T-cell (primary cell): ENCODE results near the gene SMIM8. TPM values are rescaled to one million over a fixed set of nuclear protein-coding genes. Genes with fewer than 3 reads are reported as not detected.

Experiments
- ATAC-seq, 4 experiments: fragments of 200-7000 bp in 3 of 4; fragments of 150-1000 bp in 1 of 4; cut with Tn5 transposase; replicated peaks in 1 of 4; 1 replicate in 3 of 4; 2 replicates in 1 of 4; pipeline ENCODE4 v1.10.0; 2021; ENCODE audit warnings: moderate library complexity in 3 of 4, mild to moderate bottlenecking in 2 of 4, moderate number of reproducible peaks in 1 of 4
- CTCF ChIA-PET, 2 donors: fragments of 300-600 bp; sonication (Branson Sonifier 250); formaldehyde crosslinking; loops; one replicate each; lab custom pipeline; 2022; ENCODE audit warnings: antibody characterized with exemption in 2 of 2; lab: Charles Lee
- POLR2A ChIA-PET, 2 donors: fragments of 300-600 bp; sonication (Branson Sonifier 250); formaldehyde crosslinking; loops; one replicate each; lab custom pipeline; 2022; ENCODE audit warnings: antibody characterized with exemption in 2 of 2; lab: Charles Lee
- DNase-seq, 35 experiments: peaks; one replicate each; pipeline versions ENCODE4 v3.0.0 to v3.0.0-alpha.2; 2013 to 2023
- H3K27ac ChIP-seq: one replicate; pipeline ENCODE4 v1.5.1; 2013; ENCODE audit warnings: low read length
- H3K27me3 ChIP-seq, 2 experiments: replicated peaks in 1 of 2; 1 replicate in 1 of 2; 2 replicates in 1 of 2; pipeline versions ENCODE4 v1.6.1 to v1.7.0; 2013; ENCODE audit warnings: low read length in 1 of 2, mixed read lengths in 1 of 2; ENCODE audit not compliant: control insufficient read depth in 2 of 2, insufficient read depth in 2 of 2; ENCODE audit errors: extremely low read depth in 1 of 2
- H3K36me3 ChIP-seq, 2 donors: 1 replicate in 1 of 2; 2 replicates in 1 of 2; pipeline versions ENCODE4 v1.6.1 to v1.7.0; 2013; ENCODE audit warnings: low read length in 1 of 2; ENCODE audit not compliant: control insufficient read depth in 2 of 2, insufficient read depth in 1 of 2; ENCODE audit errors: extremely low read depth in 1 of 2
- H3K4me1 ChIP-seq, 2 experiments: 1 replicate in 1 of 2; 2 replicates in 1 of 2; pipeline versions ENCODE4 v1.6.1 to v1.7.0; 2013; ENCODE audit warnings: low read length in 2 of 2, mixed read lengths in 1 of 2; ENCODE audit not compliant: insufficient read depth in 2 of 2, control insufficient read depth in 1 of 2; ENCODE audit errors: extremely low read depth in 1 of 2
- H3K4me3 ChIP-seq, 2 donors: 1 replicate in 1 of 2; 2 replicates in 1 of 2; pipeline versions ENCODE4 v1.5.1 to v1.7.0; 2013; ENCODE audit warnings: mild to moderate bottlenecking in 2 of 2, low read length in 1 of 2, moderate library complexity in 1 of 2; ENCODE audit not compliant: control insufficient read depth in 1 of 2; ENCODE audit errors: extremely low read depth in 1 of 2
- H3K9me3 ChIP-seq: 2 replicates; pipeline ENCODE4 v1.7.0; 2013
- H3K27ac Mint-ChIP-seq, 2 donors: one replicate each; pipeline ENCODE4 v1.8.0; 2020 to 2021; ENCODE audit warnings: mild to moderate bottlenecking in 2 of 2, mixed read lengths in 2 of 2
- H3K27me3 Mint-ChIP-seq, 2 donors: one replicate each; pipeline ENCODE4 v1.8.0; 2021 to 2022; ENCODE audit warnings: mixed read lengths in 2 of 2
- H3K36me3 Mint-ChIP-seq: one replicate; pipeline ENCODE4 v1.8.0; 2021; ENCODE audit warnings: mixed read lengths
- H3K4me1 Mint-ChIP-seq, 3 donors: one replicate each; pipeline ENCODE4 v1.8.0; 2020 to 2022; ENCODE audit warnings: mixed read lengths in 3 of 3, mild to moderate bottlenecking in 1 of 3
- H3K4me3 Mint-ChIP-seq, 3 donors: one replicate each; pipeline ENCODE4 v1.8.0; 2020 to 2022; ENCODE audit warnings: mild to moderate bottlenecking in 3 of 3, mixed read lengths in 3 of 3, moderate library complexity in 3 of 3
- H3K9me3 Mint-ChIP-seq, 3 donors: one replicate each; pipeline ENCODE4 v1.8.0; 2020 to 2022; ENCODE audit warnings: mixed read lengths in 3 of 3
- WGBS: methylation state at CpG from one replicate; pipeline ENCODE4 v1.1.5; 2013; ENCODE audit warnings: missing lambda C conversion rate; ENCODE audit not compliant: insufficient coverage; 5-methylcytosine and 5-hydroxymethylcytosine counted together
- total RNA-seq, 35 experiments: library from RNA in 6 of 35; stranded (reverse) in 6 of 35; fragments of 120-200 nt in 1 of 35; gene quantifications; one replicate each; pipeline versions ENCODE4 v1.2.1 to v1.2.4 and lab custom pipeline; 2013 to 2026

Gene SMIM8
- total RNA-seq, 5 donors from 2014 or later (not counting 1 experiment from before 2014, with no cell fraction given), result 8.6 to 12.4 (median 11.0) TPM

- peaks cover 18 to 20% (median 19%) of the 10 kb centered on the region in 3 donors for H3K4me1 Mint-ChIP-seq
Measured at GRCh38 chr6:87282743-87283142, 39.6 kb upstream of the SMIM8 start.

GRCh38 chr6:87283461-87283860, 38.9 kb upstream of the SMIM8 start:
- Mint-ChIP-seq H3K36me3 (no peaks in the 10 kb centered on the region), H3K27me3 (peaks cover 0 to 10% of the 10 kb centered on the region in 2 donors), H3K4me1 (peaks cover 17 to 20% (median 19%) of the 10 kb centered on the region in 3 donors), H3K27ac (no peak overlapping the region), H3K4me3 (no peak overlapping the region), H3K9me3 (no peaks in the 10 kb centered on the region)
- DNase-seq, result no peak
- POLR2A ChIA-PET, result no interaction called here
- Histone ChIP-seq H3K27me3 (no peaks in the 10 kb centered on the region), H3K4me3 (no peak overlapping the region), H3K4me1 (no peaks in the 10 kb centered on the region), H3K36me3 (no peaks in the 10 kb centered on the region), H3K9me3 (no peaks in the 10 kb centered on the region), H3K27ac (no peak overlapping the region)
- no CpG with 5 or more reads among the region's 3 CpGs for WGBS
- ATAC-seq, result no peak
- CTCF ChIA-PET, result interaction anchor here (0.6 to 0.9 kb wide), 4 partner anchors 16 to 1588 kb away, joined by 3 to 4 read pairs (median 3); no protein-coding TSS in a partner anchor

More at GRCh38 chr6:87282743-87283142, 39.6 kb upstream of the SMIM8 start:
- Mint-ChIP-seq H3K4me3 (no peak overlapping the region), H3K36me3 (no peaks in the 10 kb centered on the region), H3K9me3 (no peaks in the 10 kb centered on the region), H3K27ac (no peak overlapping the region), H3K27me3 (peaks cover 0 to 10% of the 10 kb centered on the region in 2 donors)
- Histone ChIP-seq H3K9me3 (no peaks in the 10 kb centered on the region), H3K4me1 (no peaks in the 10 kb centered on the region), H3K4me3 (no peak overlapping the region), H3K27ac (no peak overlapping the region), H3K27me3 (no peaks in the 10 kb centered on the region), H3K36me3 (no peaks in the 10 kb centered on the region)
- no peak for ATAC-seq
- 100% methylated on average over 1 of the region's 1 CpG for WGBS
- no peak for DNase-seq
- ChIA-PET CTCF (interaction anchor here in 1 of 2 donors (0.6 kb wide), 1 partner anchor 1892 kb away, joined by 7 read pairs; no protein-coding TSS in a partner anchor), POLR2A (no interaction called here)

- no CpG with 5 or more reads among the region's 2 CpGs for WGBS
- no peaks in the 10 kb centered on the region for H3K4me1 Mint-ChIP-seq
- Histone ChIP-seq H3K36me3 (no peaks in the 10 kb centered on the region), H3K4me3 (no peak overlapping the region), H3K27me3 (no peaks in the 10 kb centered on the region), H3K9me3 (no peaks in the 10 kb centered on the region), H3K27ac (no peak overlapping the region), H3K4me1 (no peaks in the 10 kb centered on the region)
- CTCF ChIA-PET, result no interaction called here
- ATAC-seq (no peak), DNase-seq (no peak)
- H3K9me3 Mint-ChIP-seq, result no peaks in the 10 kb centered on the region
- no peak overlapping the region for H3K4me3 Mint-ChIP-seq
- peaks cover 11 to 22% of the 10 kb centered on the region in 2 donors for H3K27me3 Mint-ChIP-seq
- no peak overlapping the region for H3K27ac Mint-ChIP-seq
- no peaks in the 10 kb centered on the region for H3K36me3 Mint-ChIP-seq
- POLR2A ChIA-PET, result no interaction called here
Measured at GRCh38 chr6:87287251-87287650, 35.1 kb upstream of the SMIM8 start.

GRCh38 chr6:87289571-87289970, 32.8 kb upstream of the SMIM8 start:
- H3K27me3 Mint-ChIP-seq, result peaks cover 14 to 28% of the 10 kb centered on the region in 2 donors
- Histone ChIP-seq H3K27me3 (peaks cover 0 to 4% of the 10 kb centered on the region in 2 experiments), H3K4me3 (no peak overlapping the region), H3K9me3 (no peaks in the 10 kb centered on the region), H3K36me3 (no peaks in the 10 kb centered on the region), H3K4me1 (no peaks in the 10 kb centered on the region), H3K27ac (no peak overlapping the region)
- no peak for ATAC-seq
- CTCF ChIA-PET, result no interaction called here
- H3K27ac Mint-ChIP-seq, result no peak overlapping the region
- 84% methylated on average over 3 of the region's 3 CpGs for WGBS
- H3K4me1 Mint-ChIP-seq, result no peaks in the 10 kb centered on the region
- no peaks in the 10 kb centered on the region for H3K9me3 Mint-ChIP-seq
- no peak for DNase-seq
- H3K4me3 Mint-ChIP-seq, result no peak overlapping the region
- POLR2A ChIA-PET, result no interaction called here
- no peaks in the 10 kb centered on the region for H3K36me3 Mint-ChIP-seq

GRCh38 chr6:87291883-87292282, 30.5 kb upstream of the SMIM8 start:
- Histone ChIP-seq H3K27ac (no peak overlapping the region), H3K4me1 (no peaks in the 10 kb centered on the region), H3K4me3 (no peak overlapping the region), H3K9me3 (no peaks in the 10 kb centered on the region), H3K27me3 (peaks cover 0 to 6% of the 10 kb centered on the region in 2 experiments), H3K36me3 (no peaks in the 10 kb centered on the region)
- ChIA-PET CTCF (no interaction called here), POLR2A (interaction anchor here in 1 of 2 donors (0.6 kb wide), 1 partner anchor 224 kb away, joined by 5 read pairs; no protein-coding TSS in a partner anchor)
- Mint-ChIP-seq H3K4me3 (no peak overlapping the region), H3K36me3 (no peaks in the 10 kb centered on the region), H3K9me3 (no peaks in the 10 kb centered on the region), H3K27ac (no peak overlapping the region), H3K4me1 (no peaks in the 10 kb centered on the region), H3K27me3 (peaks cover 28 to 32% of the 10 kb centered on the region in 2 donors)
- whole genome bisulfite sequencing, result no CpG with 5 or more reads among the region's 2 CpGs
- ATAC-seq, result no peak
- DNase-seq, result no peak

- no peaks in the 10 kb centered on the region for H3K9me3 ChIP-seq
- H3K4me3 ChIP-seq, result no peak overlapping the region
- H3K4me1 ChIP-seq, result no peaks in the 10 kb centered on the region
- DNase-seq, result no peak
- no peak for ATAC-seq
- Mint-ChIP-seq H3K4me3 (no peak overlapping the region), H3K27ac (no peak overlapping the region), H3K36me3 (no peaks in the 10 kb centered on the region), H3K4me1 (no peaks in the 10 kb centered on the region), H3K9me3 (no peaks in the 10 kb centered on the region), H3K27me3 (peaks cover 36 to 42% of the 10 kb centered on the region in 2 donors)
- WGBS, result 85% methylated on average over 3 of the region's 4 CpGs
- ChIA-PET POLR2A (no interaction called here), CTCF (no interaction called here)
- no peaks in the 10 kb centered on the region for H3K36me3 ChIP-seq
- peaks cover 0 to 8% of the 10 kb centered on the region in 2 experiments for H3K27me3 ChIP-seq
- H3K27ac ChIP-seq, result no peak overlapping the region
Measured at GRCh38 chr6:87293526-87293925, 28.9 kb upstream of the SMIM8 start.
